KOPT-K1 (cell line): ENCODE results near the gene POLR3GL.
A peak's percentile ranks its signal among the peaks of the same experiment; 100 is the strongest.
"Not testable (repeated sequence)": the region's sequence is repeated elsewhere in the genome, so short reads cannot be mapped to it uniquely, and the experiment has no call there.

ENCODE experiments used
- H3K27ac ChIP-seq: fragments of 200-600 bp; sonication (generic); 2 replicates; pipeline ENCODE4 v1.5.1; 2016; ENCODE audit warnings: antibody characterized with exemption, mild to moderate bottlenecking, low read depth, low read length; ENCODE audit not compliant: poor library complexity, severe bottlenecking
- H3K36me3 ChIP-seq: fragments of 200-600 bp; sonication (generic); 2 replicates; pipeline ENCODE4 v1.5.1; 2017; ENCODE audit warnings: antibody characterized with exemption, mild to moderate bottlenecking, low read length, moderate library complexity; ENCODE audit not compliant: insufficient read depth
- H3K9me3 ChIP-seq: fragments of 200-600 bp; sonication (generic); 2 replicates; pipeline ENCODE4 v1.5.1; 2017; ENCODE audit warnings: antibody characterized with exemption, low read length, mild to moderate bottlenecking; ENCODE audit not compliant: insufficient read depth, poor library complexity, severe bottlenecking

Gene POLR3GL, protein sequence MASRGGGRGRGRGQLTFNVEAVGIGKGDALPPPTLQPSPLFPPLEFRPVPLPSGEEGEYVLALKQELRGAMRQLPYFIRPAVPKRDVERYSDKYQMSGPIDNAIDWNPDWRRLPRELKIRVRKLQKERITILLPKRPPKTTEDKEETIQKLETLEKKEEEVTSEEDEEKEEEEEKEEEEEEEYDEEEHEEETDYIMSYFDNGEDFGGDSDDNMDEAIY

DNA sequence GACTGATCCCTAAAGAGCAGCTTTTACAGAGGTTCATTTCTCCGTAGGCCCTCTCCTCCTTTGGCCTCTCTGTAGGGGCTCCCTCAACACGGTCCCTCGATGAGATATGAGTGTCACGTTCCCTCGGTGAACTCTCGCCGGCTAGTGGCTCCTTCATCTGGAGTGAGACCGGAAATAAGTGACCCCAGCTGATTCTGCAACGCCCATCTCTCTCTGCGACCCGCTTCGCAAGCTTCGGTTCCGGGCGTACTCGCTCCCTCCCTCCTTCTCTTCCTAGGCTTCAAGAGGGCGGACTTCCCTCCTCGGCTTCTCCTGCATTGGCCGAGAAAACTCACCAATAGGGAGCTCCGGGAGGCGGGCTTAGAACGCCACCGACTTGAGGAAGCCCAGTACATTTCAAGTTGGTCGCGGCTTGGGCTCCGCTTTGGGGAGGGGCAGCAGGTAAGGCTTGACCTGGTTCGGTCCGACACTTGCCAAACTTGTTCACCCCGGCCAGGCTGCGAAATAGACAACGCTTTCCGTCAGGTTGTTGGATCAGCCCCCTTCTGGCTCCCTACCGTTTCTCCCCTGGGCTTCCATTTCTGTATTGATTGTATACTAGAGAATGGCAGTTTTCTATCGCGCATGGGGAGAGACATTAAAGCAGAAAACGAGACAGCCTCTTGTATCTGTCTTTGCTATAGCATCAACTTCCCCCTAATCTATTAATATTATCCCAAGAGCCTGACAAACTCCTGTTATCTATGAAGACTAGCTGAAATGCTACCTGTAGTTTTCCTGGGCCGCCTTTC is at the start of gene POLR3GL, which contains the start of gene ANKRD34A:
POLR3GL (plus strand) TSS at position 363 of the 791 bp plus-strand sequence. CDS start 10,176 bp downstream, outside the sequence.
ANKRD34A (minus strand) TSS at position 248 of the 791 bp plus-strand sequence. CDS start 2,816 bp downstream, outside the sequence.
- peaks cover 12% of the 10 kb centered on the region for H3K9me3 ChIP-seq
- H3K27ac ChIP-seq = peak within 1 kb of the TSS; percentile 65
- no peaks in the 10 kb centered on the region for H3K36me3 ChIP-seq

DNA sequence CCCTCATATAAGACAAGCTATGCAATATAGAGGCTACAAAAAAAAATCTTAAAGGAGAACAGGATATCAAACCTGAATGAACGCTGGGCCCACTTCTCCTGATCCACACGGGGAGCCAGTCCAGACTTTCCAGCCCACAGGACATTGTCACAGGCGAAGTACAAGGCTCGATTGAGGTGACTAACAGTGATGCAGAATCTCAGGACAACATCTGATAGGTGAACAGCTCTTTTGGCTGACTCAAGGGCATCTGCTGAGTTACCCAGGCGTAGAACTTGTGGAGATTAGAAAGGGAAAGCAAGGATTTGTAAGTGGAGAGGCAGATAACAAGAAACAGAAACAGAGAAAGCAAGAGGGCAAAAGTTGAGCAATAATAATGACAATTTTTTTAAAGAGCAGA is 47.7 kb upstream of the POLR3GL start:
- H3K27ac ChIP-seq = no peak overlapping the region
- peaks cover 45% of the 10 kb centered on the region for H3K36me3 ChIP-seq
- H3K9me3 ChIP-seq = no peaks in the 10 kb centered on the region

DNA sequence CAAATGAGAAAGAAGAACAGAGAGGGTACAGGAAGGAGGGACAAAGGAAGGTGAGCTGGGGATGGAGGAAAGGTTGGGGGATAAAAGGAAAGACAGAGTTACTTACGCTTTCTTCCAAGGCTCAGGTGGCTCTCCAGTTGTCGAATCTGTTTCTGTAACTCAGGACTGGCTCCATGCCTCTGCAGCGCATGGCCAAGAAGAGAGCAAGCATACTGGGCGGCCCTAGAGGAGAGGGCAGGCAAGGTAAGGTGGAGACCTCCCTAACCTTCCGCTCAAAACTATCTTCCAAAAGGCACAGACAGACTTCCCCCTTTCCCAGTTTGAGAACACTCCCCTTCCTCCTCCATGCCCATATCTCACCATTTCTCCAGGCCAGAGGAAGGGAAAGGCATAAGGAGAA is 46.9 kb upstream of the POLR3GL start:
- H3K27ac ChIP-seq = peak overlapping the region; percentile 75
- peaks cover 41% of the 10 kb centered on the region for H3K36me3 ChIP-seq
- no peaks in the 10 kb centered on the region for H3K9me3 ChIP-seq

DNA sequence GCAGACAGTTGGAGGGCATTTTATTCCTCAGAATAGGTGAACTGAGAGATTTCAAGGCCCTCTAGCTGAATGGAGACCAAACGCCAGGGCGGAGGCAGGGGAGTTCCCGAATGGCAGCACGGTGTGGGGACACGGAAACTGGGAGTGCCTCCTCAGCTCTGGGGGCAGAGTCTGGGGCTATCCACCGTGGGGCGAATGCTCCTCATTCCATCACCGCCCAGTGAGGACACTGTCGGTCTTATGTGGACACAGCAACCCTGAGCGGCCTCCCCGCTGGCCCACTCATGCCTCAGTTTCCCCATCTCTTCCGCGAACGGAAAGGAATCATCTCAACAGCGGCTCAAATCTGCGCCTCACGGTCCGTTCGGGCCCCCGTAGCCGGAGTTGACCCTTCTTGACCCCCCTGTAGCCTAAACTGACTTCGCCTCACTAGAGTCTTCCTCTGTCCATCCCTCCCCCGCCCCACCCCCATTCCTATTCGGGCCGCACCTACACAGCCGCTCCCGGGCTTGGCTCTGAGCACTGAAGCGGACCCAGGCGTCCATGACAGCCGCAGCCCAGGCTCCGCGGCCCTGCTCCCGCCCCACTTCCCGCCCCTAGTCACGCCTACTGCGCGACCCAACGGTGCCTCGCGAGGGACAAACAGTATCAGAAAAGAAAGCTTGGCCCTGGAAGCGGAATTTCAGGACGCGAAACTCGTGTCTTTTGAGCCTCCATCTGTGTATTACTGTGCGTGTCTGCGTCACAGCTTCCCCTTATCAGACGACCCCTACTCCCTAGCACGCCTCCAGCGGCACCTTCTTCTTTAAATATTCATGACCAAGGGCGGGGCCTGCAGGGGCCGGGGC is 46.1 kb upstream of the POLR3GL start, which contains the start of gene PEX11B:
PEX11B (minus strand) TSS at position 574 of the 848 bp plus-strand sequence; CDS start at position 545, 29 bp downstream.
- no peaks in the 10 kb centered on the region for H3K9me3 ChIP-seq
- H3K27ac ChIP-seq = peak within 1 kb of the TSS; percentile 75
- H3K36me3 ChIP-seq = peaks cover 44% of the 10 kb centered on the region

GRCh38 chr1:145918992-145919939 is 45.2 kb upstream of the POLR3GL start:
- Histone ChIP-seq H3K9me3 (no peaks in the 10 kb centered on the region), H3K36me3 (peaks cover 43% of the 10 kb centered on the region), H3K27ac (peak overlapping the region; percentile 75)

GRCh38 chr1:145920297-145920696 is 44.2 kb upstream of the POLR3GL start:
- not testable (repeated sequence) for H3K9me3 ChIP-seq, H3K27ac ChIP-seq
- H3K36me3 ChIP-seq = peaks cover 36% of the 10 kb centered on the region

DNA sequence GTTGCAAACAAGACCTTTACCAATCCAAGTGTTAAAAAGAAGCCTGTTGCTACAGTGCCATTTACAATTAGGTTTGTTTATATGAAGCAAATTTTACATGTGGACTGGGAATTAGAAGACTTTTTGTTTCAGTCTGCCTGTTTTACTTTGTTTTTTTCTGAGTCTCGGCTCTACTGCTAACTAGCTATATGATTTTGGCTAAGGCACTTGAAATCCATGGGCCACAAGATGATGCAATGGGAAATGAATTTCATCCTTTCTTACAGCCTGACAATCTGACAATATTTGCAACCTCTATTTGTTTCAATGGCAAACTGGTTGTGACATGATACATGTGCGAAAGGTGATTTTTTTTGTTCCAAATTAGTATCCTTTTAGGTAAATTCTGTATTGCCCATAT is 42.2 kb upstream of the POLR3GL start:
- H3K27ac ChIP-seq = no peak overlapping the region
- H3K36me3 ChIP-seq = peaks cover 30% of the 10 kb centered on the region
- no peaks in the 10 kb centered on the region for H3K9me3 ChIP-seq

DNA sequence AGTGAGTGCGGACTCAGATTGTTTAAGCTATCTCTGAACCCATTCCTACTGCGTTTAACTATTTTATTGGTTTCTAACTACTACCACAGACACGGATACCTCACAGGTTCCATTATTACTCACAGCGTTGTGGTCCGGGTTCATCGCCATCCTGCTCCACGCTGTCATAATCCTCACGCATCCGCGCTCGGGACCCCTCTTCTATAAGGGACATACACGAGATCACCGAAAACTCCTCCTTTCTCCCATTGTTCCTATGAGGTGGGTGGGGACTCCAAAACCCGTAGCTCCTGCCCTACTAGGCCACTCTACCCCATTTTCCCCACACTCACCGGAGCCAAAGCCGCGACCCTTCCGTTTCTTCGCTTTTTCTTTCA is 37.8 kb upstream of the POLR3GL start:
- Histone ChIP-seq H3K27ac (peak overlapping the region; percentile 84), H3K9me3 (no peaks in the 10 kb centered on the region), H3K36me3 (peaks cover 30% of the 10 kb centered on the region)

DNA sequence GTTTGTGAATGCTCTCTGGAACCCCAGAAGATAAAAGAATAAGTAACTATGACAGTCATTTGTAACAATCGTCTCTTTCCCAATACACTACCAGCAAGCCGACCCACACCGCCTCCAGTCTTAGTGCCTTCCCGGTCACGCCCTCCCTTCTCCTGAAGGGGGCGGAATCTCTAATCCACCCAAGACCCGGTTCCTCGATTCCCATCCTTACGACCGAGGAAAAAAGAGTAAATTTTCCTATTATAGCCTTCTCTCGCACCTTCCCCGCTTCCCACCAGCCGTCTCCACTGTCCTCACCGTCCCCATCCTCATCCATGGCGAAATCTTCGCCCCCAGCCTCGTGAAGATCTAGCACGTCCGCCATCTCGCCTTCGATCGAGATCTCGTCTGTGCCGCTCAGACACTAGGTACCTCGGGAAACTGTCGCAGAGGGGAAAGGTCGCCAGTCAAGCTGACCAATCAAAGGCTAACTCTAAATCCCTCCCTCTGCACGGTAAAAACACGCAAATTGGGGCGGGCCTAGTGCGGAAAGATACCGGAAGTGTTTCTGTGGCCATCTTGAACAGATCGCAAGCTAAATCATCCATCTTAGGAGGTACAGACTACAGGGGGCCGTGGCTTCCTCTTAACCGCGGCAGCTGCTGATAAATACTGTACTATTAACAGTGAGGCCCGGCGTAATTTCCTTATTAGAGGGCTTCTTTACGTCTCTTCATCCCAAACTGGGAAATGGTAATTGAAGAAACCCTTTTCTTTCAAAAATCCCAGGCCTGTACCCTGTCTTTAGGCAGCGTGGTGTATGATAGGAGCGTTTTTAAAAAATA is 37.2 kb upstream of the POLR3GL start, which contains the start of gene RBM8A:
RBM8A (minus strand) TSS at position 422 of the 824 bp plus-strand sequence; CDS start at position 364, 58 bp downstream.
- peaks cover 29% of the 10 kb centered on the region for H3K36me3 ChIP-seq
- H3K9me3 ChIP-seq = no peaks in the 10 kb centered on the region
- peak within 1 kb of the TSS; percentile 84 for H3K27ac ChIP-seq

GRCh38 chr1:145927916-145928643 is 36.4 kb upstream of the POLR3GL start:
- Histone ChIP-seq H3K9me3 (no peaks in the 10 kb centered on the region), H3K36me3 (peaks cover 21% of the 10 kb centered on the region), H3K27ac (peak overlapping the region; percentile 84)

DNA sequence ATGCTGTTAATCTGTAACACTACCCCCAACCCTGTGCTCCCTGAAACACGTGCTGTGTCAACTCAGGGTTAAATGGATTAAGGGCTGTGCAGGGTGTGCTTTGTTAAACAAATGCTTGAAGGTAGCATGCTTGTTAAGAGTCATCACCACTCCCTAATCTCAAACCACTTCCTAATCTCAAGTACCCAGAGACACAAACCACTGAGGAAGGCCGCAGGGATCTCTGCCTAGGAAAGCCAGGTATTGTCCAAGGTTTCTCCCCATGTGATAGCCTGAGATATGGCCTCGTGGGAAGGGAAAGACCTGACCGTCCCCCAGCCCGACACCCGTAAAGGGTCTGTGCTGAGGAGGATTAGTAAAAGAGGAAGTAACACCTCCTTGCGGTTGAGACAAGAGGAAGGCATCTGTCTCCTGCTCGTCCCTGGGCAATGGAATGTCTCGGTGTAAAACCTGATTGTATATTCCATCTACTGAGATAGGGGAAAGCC is 31.9 kb upstream of the POLR3GL start:
- not testable (repeated sequence) for H3K27ac ChIP-seq, H3K9me3 ChIP-seq
- H3K36me3 ChIP-seq = peaks cover 38% of the 10 kb centered on the region

- H3K27ac ChIP-seq = no peak overlapping the region
- H3K36me3 ChIP-seq = peaks cover 46% of the 10 kb centered on the region
- no peaks in the 10 kb centered on the region for H3K9me3 ChIP-seq
These were observed 28.8 kb upstream of the POLR3GL start for GRCh38 chr1:145935708-145936107.

DNA sequence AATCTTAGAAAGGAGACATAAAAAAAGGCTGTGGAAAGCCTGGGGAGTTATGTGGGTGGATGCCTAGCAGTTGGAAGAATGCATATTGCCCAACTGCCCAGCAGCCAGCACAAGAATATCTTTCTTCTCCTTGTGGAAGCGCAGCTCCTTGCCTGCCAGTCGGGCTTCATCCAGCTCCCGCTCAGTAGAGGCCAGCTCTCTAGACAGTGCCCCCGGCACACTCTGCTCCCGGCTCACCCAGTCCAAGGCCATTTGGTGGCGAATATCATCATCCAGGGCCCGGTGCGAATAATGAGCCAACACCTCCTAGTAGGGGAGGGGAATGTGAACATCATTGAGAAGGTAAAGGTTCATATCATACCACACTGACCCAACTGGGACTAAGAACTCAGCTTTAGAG is 28.2 kb upstream of the POLR3GL start:
- Histone ChIP-seq H3K36me3 (peaks cover 50% of the 10 kb centered on the region), H3K9me3 (no peaks in the 10 kb centered on the region), H3K27ac (no peak overlapping the region)
